ENCODE measurements around the gene SEMA3D. TPM values are rescaled to one million over a fixed set of nuclear protein-coding genes. Genes with fewer than 3 reads are reported as not detected.

Gene SEMA3D
- total and polyA plus RNA-seq, 2 of the 4 experiments (the other 2 are of a cell fraction), result 2.9 to 13.6 TPM

- Histone ChIP-seq H2BK5ac (ENCODE audit: low read depth, low read length, poor library complexity, severe bottlenecking) (no peak overlapping the region), H3K9ac (ENCODE audit: low read depth, low read length) (no peak overlapping the region), H3K23ac (ENCODE audit: low read depth, low read length) (no peak overlapping the region), H3K18ac (ENCODE audit: low read depth, low read length) (no peak overlapping the region), H3K9me1 (ENCODE audit: insufficient read depth, low read length) (no peaks in the 10 kb centered on the region), H3K4me3 (ENCODE audit: insufficient read depth, low read depth, low read length) (no peak overlapping the region), H4K8ac (ENCODE audit: low read depth in 2 of 2, low read length in 2 of 2) (no peak overlapping the region), H2AK9ac (replicated peaks; ENCODE audit: low read depth, low read length, poor library complexity) (no peak overlapping the region), H4K20me1 (ENCODE audit: insufficient read depth, low read length) (no peaks in the 10 kb centered on the region), H3K4me2 (ENCODE audit: low read depth, low read length) (no peak overlapping the region), H4K5ac (ENCODE audit: low read depth, low read length) (no peak overlapping the region), H3K36me3 (ENCODE audit: control insufficient read depth, insufficient read depth, low read length) (no peaks in the 10 kb centered on the region), H3K4me1 (ENCODE audit: control insufficient read depth, insufficient read depth, low read length) (no peaks in the 10 kb centered on the region), H4K91ac (ENCODE audit: insufficient read depth, low read depth, low read length) (no peak overlapping the region), H2BK20ac (ENCODE audit: low read depth, low read length) (no peak overlapping the region), H3K27me3 (ENCODE audit: control insufficient read depth, insufficient read depth, low read length) (no peaks in the 10 kb centered on the region), H3K4ac (ENCODE audit: low read depth, low read length) (no peak overlapping the region), H3K14ac (replicated peaks; ENCODE audit: low read depth, low read length) (no peak overlapping the region), H3K56ac (ENCODE audit: extremely low read depth, insufficient read depth, low read length) (no peak overlapping the region), H3K27ac (ENCODE audit: insufficient read depth, low read length) (no peak overlapping the region), H3K79me1 (ENCODE audit: low read depth in 1 of 2, low read length in 2 of 2) (no peaks in the 10 kb centered on the region), H2BK15ac (ENCODE audit: low read depth, low read length) (peak overlapping the region; percentile 80; the same call in 1 of the 3 replicates), H2AFZ (replicated peaks; ENCODE audit: low read length, poor library complexity) (no peak overlapping the region), H3K9me3 (ENCODE audit: control insufficient read depth, insufficient read depth, low read length) (no peaks in the 10 kb centered on the region), H2BK120ac (ENCODE audit: low read depth, low read length) (no peak overlapping the region), H2AK5ac (ENCODE audit: low read depth, low read length) (no peak overlapping the region; the same call in 1 of the 2 replicates)
- no peak for ATAC-seq (ENCODE audit: low read depth)
- ChIA-PET CTCF (no interaction called here), POLR2A (ENCODE audit: unreplicated experiment) (no interaction called here)
- dilution Hi-C loops (cut with HindIII; ENCODE audit: low sequenced_read_pairs, unreplicated experiment), result no loop called here
- no CpG with 5 or more reads among the region's 4 CpGs for WGBS, 2 experiments (ENCODE audit: extremely low coverage in 2 of 2, insufficient read length in 1 of 2)
- DNase-seq, result no peak
- BruUV-seq (replicated peaks), result no TSS peak
- in situ Hi-C loops (cut with MboI; ENCODE audit: low sequenced_read_pairs), result no loop called here
- intact Hi-C loops (cut with micrococcal nuclease), result no loop called here
- TF ChIP-seq BHLHE40 (IDR thresholded peaks at IDR 0.05; ENCODE audit: low read depth, low read length), result no peak
- TF ChIP-seq CEBPB (IDR thresholded peaks at IDR 0.05; ENCODE audit: low read depth, low read length), result no peak
- no peak for TF ChIP-seq MAZ (IDR thresholded peaks at IDR 0.05; ENCODE audit: borderline replicate concordance, low read depth, low read length)
- no peak for TF ChIP-seq ELK1 (IDR thresholded peaks at IDR 0.05; ENCODE audit: borderline replicate concordance, low read depth, low read length)
- TF ChIP-seq SMC3 (IDR thresholded peaks at IDR 0.05; ENCODE audit: low read depth, low read length), result no peak
- TF ChIP-seq NFE2L2 (IDR thresholded peaks at IDR 0.05; ENCODE audit: low read depth, low read length), result no peak
- TF ChIP-seq POLR2A (IDR thresholded peaks at IDR 0.05; ENCODE audit: low read depth, low read length), result no peak
- TF ChIP-seq FOS (IDR thresholded peaks at IDR 0.05; ENCODE audit: low read depth, low read length), result no peak
- no peak for TF ChIP-seq MAFK (IDR thresholded peaks at IDR 0.05; ENCODE audit: low read depth, low read length)
- TF ChIP-seq MXI1 (IDR thresholded peaks at IDR 0.05; ENCODE audit: borderline replicate concordance, low read depth, low read length), result no peak
- no peak for TF ChIP-seq CTCF (conservative IDR thresholded peaks at IDR 0.05; ENCODE audit: low read depth, low read length)
- TF ChIP-seq RFX5 (IDR thresholded peaks at IDR 0.05; ENCODE audit: low read depth, low read length), result no peak
- no peak for TF ChIP-seq USF2 (IDR thresholded peaks at IDR 0.05; ENCODE audit: low read depth, low read length)
- no peak for TF ChIP-seq CHD1 (IDR thresholded peaks at IDR 0.05; ENCODE audit: low read depth, low read length)
- no peak for TF ChIP-seq RAD21 (IDR thresholded peaks at IDR 0.05; ENCODE audit: low read length)
- no peak for TF ChIP-seq RCOR1 (IDR thresholded peaks at IDR 0.05; ENCODE audit: insufficient replicate concordance, low read length)
Observed at GRCh38 chr7:85130702-85131101, 56.2 kb downstream of the SEMA3D start.
